Natural killer cell (primary cell): ENCODE data around the gene PRDM16. TPM values are rescaled to one million over a fixed set of nuclear protein-coding genes. Genes with fewer than 3 reads are reported as not detected.

Experiments
- ATAC-seq, 3 donors: fragments of 150-1000 bp in 2 of 3; fragments of 200-7000 bp in 1 of 3; cut with Tn5 transposase; 1 replicate in 1 of 3; 2 replicates in 2 of 3; pipeline ENCODE4 v1.10.0; 2021; ENCODE audit warnings: mild to moderate bottlenecking in 2 of 3, moderate library complexity in 2 of 3
- DNase-seq, 2 donors: peaks; one replicate each; pipeline versions ENCODE4 v3.0.0 to v3.0.0-alpha.2; 2013 to 2021; ENCODE audit warnings: mixed read lengths in 1 of 2
- H3K27ac ChIP-seq: one replicate; pipeline ENCODE4 v1.5.1; 2013; ENCODE audit warnings: mild to moderate bottlenecking, low read length
- H3K27me3 ChIP-seq: one replicate; pipeline ENCODE4 v1.6.1; 2013; ENCODE audit warnings: low read length; ENCODE audit not compliant: control insufficient read depth, insufficient read depth
- H3K36me3 ChIP-seq: one replicate; pipeline ENCODE4 v1.6.1; 2013; ENCODE audit warnings: low read length; ENCODE audit not compliant: control insufficient read depth, insufficient read depth
- H3K4me1 ChIP-seq: one replicate; pipeline ENCODE4 v1.6.1; 2013; ENCODE audit warnings: low read length; ENCODE audit not compliant: control insufficient read depth, insufficient read depth
- H3K4me3 ChIP-seq: one replicate; pipeline ENCODE4 v1.5.1; 2013; ENCODE audit warnings: low read length
- H3K9me3 ChIP-seq: one replicate; pipeline ENCODE4 v1.6.1; 2013; ENCODE audit warnings: low read length; ENCODE audit not compliant: control insufficient read depth, insufficient read depth
- H3K27ac Mint-ChIP-seq, 2 donors: one replicate each; pipeline ENCODE4 v1.8.0; 2022; ENCODE audit warnings: mild to moderate bottlenecking in 2 of 2, mixed read lengths in 2 of 2, moderate library complexity in 1 of 2
- H3K27me3 Mint-ChIP-seq, 2 donors: one replicate each; pipeline ENCODE4 v1.8.0; 2022; ENCODE audit warnings: low read depth in 2 of 2, mixed read lengths in 2 of 2
- H3K36me3 Mint-ChIP-seq: one replicate; pipeline ENCODE4 v1.8.0; 2022; ENCODE audit warnings: mixed read lengths
- H3K4me1 Mint-ChIP-seq, 2 donors: one replicate each; pipeline ENCODE4 v1.8.0; 2022; ENCODE audit warnings: mixed read lengths in 2 of 2
- H3K4me3 Mint-ChIP-seq: one replicate; pipeline ENCODE4 v1.8.0; 2022; ENCODE audit warnings: mild to moderate bottlenecking, moderate library complexity, mixed read lengths
- H3K9me3 Mint-ChIP-seq, 2 donors: one replicate each; pipeline ENCODE4 v1.8.0; 2022; ENCODE audit warnings: mixed read lengths in 2 of 2
- CTCF ChIP-seq: fragments of 200-600 bp; IDR thresholded peaks from one replicate; pipeline ENCODE4 v1.8.0; 2022; ENCODE audit warnings: antibody characterized with exemption
- WGBS: methylation state at CpG from one replicate; pipeline ENCODE4 v1.1.7; 2013; ENCODE audit warnings: missing lambda C conversion rate; ENCODE audit not compliant: insufficient coverage; 5-methylcytosine and 5-hydroxymethylcytosine counted together
- intact Hi-C: fragments of 100-400 bp; cut with micrococcal nuclease; formaldehyde crosslinking; loops from one replicate; pipeline ENCODE4 v1.14.2; 2022
- total RNA-seq, 4 donors: library from RNA; stranded (reverse); fragments of 120-200 nt in 1 of 4; gene quantifications; one replicate each; pipeline versions ENCODE4 v1.2.3 to v1.2.4, GENCODE V29; 2013 to 2022

Gene PRDM16
- total RNA-seq, 3 donors from 2014 or later (not counting 1 experiment from before 2014, with no cell fraction given), result 0.25 to 0.64 TPM; not detected in 1

- Mint-ChIP-seq H3K27me3 (no peaks in the 10 kb centered on the region), H3K36me3 (no peaks in the 10 kb centered on the region), H3K9me3 (no peaks in the 10 kb centered on the region), H3K4me1 (no peaks in the 10 kb centered on the region), H3K4me3 (no peak overlapping the region), H3K27ac (no peak overlapping the region)
- Histone ChIP-seq H3K4me1 (no peaks in the 10 kb centered on the region), H3K27ac (no peak overlapping the region), H3K36me3 (no peaks in the 10 kb centered on the region), H3K27me3 (no peaks in the 10 kb centered on the region), H3K4me3 (no peak overlapping the region), H3K9me3 (no peaks in the 10 kb centered on the region)
- no peak for TF ChIP-seq CTCF
- DNase-seq, result no peak
- WGBS, result 94% methylated on average over 20 of the region's 20 CpGs
- intact Hi-C loops, result no loop called here
- no peak for ATAC-seq
Observed at GRCh38 chr1:3113047-3113740, 44.2 kb downstream of the PRDM16 start.

GRCh38 chr1:3113741-3114056 lies 44.7 kb downstream of the PRDM16 start:
- WGBS, result 92% methylated on average over 5 of the region's 6 CpGs

GRCh38 chr1:3114131-3114744 lies 45.2 kb downstream of the PRDM16 start:
- ATAC-seq (no peak), DNase-seq (no peak)
- Histone ChIP-seq H3K27ac (no peak overlapping the region), H3K36me3 (no peaks in the 10 kb centered on the region), H3K9me3 (no peaks in the 10 kb centered on the region), H3K27me3 (no peaks in the 10 kb centered on the region), H3K4me1 (no peaks in the 10 kb centered on the region), H3K4me3 (no peak overlapping the region)
- Mint-ChIP-seq H3K4me1 (no peaks in the 10 kb centered on the region), H3K27me3 (no peaks in the 10 kb centered on the region), H3K9me3 (no peaks in the 10 kb centered on the region), H3K27ac (no peak overlapping the region), H3K4me3 (no peak overlapping the region), H3K36me3 (no peaks in the 10 kb centered on the region)
- intact Hi-C loops, result no loop called here
- WGBS, result 93% methylated on average over 49 of the region's 49 CpGs
- TF ChIP-seq CTCF, result no peak

More at GRCh38 chr1:3113741-3114056, 44.7 kb downstream of the PRDM16 start:
- DNase-seq (no peak), ATAC-seq (no peak)
- intact Hi-C loops, result no loop called here
- no peaks in the 10 kb centered on the region for H3K4me1 ChIP-seq
- Mint-ChIP-seq H3K4me3 (no peak overlapping the region), H3K9me3 (no peaks in the 10 kb centered on the region), H3K4me1 (no peaks in the 10 kb centered on the region), H3K36me3 (no peaks in the 10 kb centered on the region), H3K27me3 (no peaks in the 10 kb centered on the region), H3K27ac (no peak overlapping the region)
- no peaks in the 10 kb centered on the region for H3K27me3 ChIP-seq
- TF ChIP-seq CTCF, result no peak
- H3K4me3 ChIP-seq, result no peak overlapping the region
- H3K36me3 ChIP-seq, result no peaks in the 10 kb centered on the region
- no peak overlapping the region for H3K27ac ChIP-seq
- no peaks in the 10 kb centered on the region for H3K9me3 ChIP-seq

GRCh38 chr1:3114846-3115245 lies 45.8 kb downstream of the PRDM16 start:
- Mint-ChIP-seq H3K36me3 (no peaks in the 10 kb centered on the region), H3K9me3 (no peaks in the 10 kb centered on the region), H3K27ac (no peak overlapping the region), H3K4me1 (no peaks in the 10 kb centered on the region), H3K27me3 (no peaks in the 10 kb centered on the region), H3K4me3 (no peak overlapping the region)
- TF ChIP-seq CTCF, result no peak
- H3K4me1 ChIP-seq, result no peaks in the 10 kb centered on the region
- no peak overlapping the region for H3K4me3 ChIP-seq
- intact Hi-C loops, result no loop called here
- WGBS, result 88% methylated on average over 8 of the region's 8 CpGs
- ATAC-seq (no peak), DNase-seq (no peak)
- H3K9me3 ChIP-seq, result no peaks in the 10 kb centered on the region
- H3K27me3 ChIP-seq, result no peaks in the 10 kb centered on the region
- no peaks in the 10 kb centered on the region for H3K36me3 ChIP-seq
- H3K27ac ChIP-seq, result no peak overlapping the region
